Stimulated activated CD4-positive, alpha-beta T cell treated with anti-CD3 and anti-CD28 coated beads, Interleukin-4, amount 100 ng/mL, for 48 hours (primary cell): Measurements from ENCODE around the gene SEZ6L2.
"Not testable (repeated sequence)": the region's sequence is repeated elsewhere in the genome, so short reads cannot be mapped to it uniquely, and the experiment has no call there.

Experiments used
- DNase-seq, 2 donors: peaks; one replicate each; pipeline ENCODE4 v3.0.0-alpha.2; 2020; ENCODE audit warnings: low read depth in 2 of 2

The SEZ6L2 gene

GRCh38 chr16:29899516-29900101, at the start of gene SEZ6L2:
Gene SEZ6L2, minus strand, starts transcription at chr16:29899550. Its CDS starts 531 bp downstream, at chr16:29899019.
- DNase-seq = peak; percentile 65 to 77

GRCh38 chr16:29947897-29948296, 48.5 kb upstream of the SEZ6L2 start:
- DNase-seq = no peak

DNA sequence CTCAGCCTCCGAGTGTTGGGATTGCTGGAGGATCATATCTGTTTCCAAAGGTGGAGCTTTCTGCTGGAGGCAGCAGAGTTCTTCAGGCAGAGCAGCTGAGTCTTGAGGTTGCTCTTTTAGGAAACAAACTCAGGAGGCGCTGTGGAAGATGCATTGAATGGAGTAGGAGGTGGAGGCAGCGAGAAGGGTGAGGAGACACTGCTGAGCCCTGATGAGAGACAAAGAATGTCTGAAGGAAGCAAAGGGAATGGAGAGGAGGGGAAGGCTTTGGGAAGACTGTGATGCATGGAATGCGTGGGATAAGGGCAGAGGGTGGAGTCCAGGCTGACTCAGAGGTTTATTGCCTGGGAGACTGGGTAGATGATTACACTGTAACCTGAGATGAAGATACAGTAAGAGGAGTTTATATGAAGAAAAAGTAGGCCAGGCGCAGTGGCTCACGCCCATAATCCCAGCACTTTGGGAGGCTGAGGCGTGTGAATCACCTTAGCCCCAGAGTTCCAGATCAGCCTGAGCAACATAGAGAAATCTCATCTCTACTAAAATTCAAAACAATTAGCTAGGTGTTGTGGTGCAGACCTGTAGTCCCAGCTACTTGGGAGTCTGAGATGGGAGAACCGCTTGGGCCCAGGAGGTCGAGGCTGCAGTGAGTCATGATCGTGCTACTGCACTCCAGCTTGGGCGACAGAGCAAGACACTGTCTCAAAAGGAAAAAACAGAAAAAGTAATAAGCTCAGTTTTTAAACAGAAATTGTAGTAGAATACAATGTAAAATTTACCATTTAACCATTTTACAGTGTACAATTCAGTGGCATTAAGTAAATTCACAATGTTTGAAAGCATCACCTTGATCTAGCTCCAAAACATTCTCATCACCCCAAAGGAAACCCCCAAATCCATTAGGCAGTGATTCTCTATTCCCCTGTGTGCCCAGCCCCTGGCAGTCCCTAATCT, 44.8 kb upstream of the SEZ6L2 start:
- no peak for DNase-seq

DNA sequence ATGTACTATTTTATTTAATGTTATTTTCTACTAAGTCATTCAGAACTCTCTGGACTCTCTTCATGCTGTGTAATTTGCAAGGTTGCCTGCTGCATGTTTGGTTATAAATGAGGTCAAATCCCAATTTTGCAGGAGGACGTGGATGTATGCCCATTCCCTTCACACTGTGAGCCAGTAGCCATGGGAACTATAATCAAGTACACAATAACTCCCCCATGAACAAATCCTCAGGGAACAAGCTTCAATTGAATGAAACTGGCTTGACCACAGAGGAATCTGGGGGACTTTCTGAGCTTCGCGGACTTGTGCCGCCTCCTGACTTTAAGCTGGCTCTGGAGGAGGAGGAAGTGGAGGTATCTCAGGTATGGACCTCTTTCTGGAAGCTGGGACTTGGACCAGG, 41.3 kb upstream of the SEZ6L2 start:
- no peak for DNase-seq

GRCh38 chr16:29931750-29932149, 32.4 kb upstream of the SEZ6L2 start:
- not testable (repeated sequence) for DNase-seq

DNA sequence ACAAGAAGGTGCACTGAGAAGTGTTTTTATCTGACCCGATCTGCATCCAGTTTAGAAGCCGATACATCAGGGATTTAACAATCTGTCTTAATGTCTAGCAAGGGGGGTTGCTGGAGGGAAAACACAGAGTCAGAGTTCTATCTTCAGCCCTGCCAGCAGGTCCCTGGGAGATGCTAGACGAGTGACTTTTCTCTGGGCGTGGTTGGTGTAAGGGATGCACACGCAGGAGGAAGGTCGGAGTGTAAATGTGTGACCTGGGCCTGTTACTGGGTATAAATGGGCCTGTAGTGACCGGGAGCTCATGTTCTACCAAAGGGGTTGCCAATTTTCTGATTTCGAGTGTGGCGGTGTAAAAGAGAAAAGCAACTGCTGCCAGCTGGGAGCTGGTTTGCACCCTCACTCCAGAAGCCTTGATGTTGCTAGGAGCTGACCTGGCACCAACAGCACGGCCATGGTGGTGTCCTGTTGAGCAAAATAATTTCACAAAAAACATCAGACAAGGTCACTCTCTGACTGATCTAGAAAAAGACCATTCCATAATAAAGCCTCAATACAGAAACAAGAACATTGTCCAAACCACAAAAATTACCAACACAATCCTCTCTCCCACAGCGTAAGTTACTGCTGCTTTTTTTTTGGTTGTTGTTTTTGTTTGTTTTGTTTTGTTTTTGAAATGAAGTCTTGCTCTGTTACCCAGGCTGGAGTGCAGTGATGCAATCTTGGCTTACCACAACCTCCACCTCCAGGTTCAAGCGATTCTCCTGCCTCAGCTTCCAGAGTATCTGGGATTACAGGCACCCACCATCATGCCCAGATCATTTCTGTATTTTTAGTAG, 27.9 kb upstream of the SEZ6L2 start:
- DNase-seq = no peak

DNA sequence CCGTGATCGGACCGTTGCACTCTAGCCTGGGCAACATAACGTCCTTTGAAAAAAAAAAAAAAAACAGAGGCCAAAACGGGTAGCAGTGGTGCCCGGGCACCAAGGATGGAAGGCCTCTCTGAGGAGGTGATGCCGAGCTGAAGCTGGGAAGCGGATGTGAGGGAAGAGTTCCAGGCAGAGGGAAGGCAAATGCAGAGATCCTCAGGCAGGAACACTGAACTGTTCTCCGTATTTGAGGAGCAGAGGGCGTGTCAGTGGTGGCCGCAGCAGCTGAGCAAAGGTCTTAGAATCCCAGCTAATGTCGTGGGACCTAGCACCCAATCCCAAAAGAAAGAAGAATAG, 27.3 kb upstream of the SEZ6L2 start:
- no peak for DNase-seq

- DNase-seq = peak; percentile 71 to 82
Observed at GRCh38 chr16:29925781-29926710, 26.7 kb upstream of the SEZ6L2 start, which contains the start of gene KCTD13. Gene KCTD13, minus strand, starts transcription at chr16:29926226. Its CDS starts 193 bp downstream, at chr16:29926033.

DNA sequence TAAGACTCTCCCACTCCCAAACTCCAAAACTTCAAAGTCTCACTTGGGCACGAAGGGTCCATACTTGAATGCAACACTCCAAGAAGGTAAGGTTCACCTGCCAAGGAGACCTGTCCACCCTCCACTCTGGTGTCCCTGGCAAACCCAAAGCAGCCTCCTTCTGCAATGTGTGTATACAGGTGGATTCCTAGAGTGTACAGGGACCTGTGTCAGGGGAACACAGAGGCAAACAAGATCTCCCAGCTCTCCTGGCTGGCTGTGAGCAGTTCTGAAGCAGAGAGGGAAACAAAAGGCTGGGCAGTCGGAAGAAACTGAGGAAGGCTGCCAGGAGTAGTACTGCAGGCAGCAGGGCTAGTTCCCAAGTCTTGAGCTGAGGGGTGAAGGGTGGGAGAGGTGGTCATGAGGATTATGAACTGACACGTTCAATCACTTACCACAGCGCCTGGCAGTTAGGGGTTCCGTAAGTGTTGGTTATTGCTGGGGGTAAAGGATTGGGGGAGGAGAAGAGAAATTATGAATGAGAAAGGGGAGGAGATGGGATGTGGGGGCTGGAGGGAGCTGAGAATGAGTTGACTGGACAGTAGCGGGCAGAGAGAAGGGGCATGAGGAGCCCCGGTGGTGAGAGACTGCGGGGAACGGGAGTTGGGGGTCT, 25.9 kb upstream of the SEZ6L2 start:
- DNase-seq = no peak

DNA sequence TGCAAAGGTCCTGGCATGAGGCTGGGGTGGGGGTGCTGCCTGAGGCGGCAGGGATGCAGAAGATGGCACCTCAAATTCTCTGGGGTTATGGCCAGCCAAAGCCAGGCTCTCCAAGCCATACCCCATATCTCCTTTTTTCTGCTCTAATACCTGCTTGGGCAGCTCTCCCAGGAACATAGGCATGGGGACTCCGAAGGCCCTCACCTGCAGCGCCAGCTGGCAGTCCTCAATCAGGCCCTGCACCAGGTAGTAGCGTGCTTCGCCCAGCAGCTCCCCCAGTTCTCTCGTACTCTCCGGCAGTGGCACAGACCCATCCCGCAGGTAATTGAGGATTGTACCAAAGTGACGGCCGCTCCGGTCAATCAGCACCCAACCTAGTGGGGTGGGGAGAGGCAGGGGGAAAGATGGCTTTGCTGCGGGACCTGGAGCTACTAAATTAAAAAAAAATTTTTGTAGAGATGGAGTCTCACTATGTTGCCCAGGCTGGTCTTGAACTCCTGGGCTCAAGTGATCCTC, 23.7 kb upstream of the SEZ6L2 start:
- no peak for DNase-seq

GRCh38 chr16:29922326-29922725, 23.0 kb upstream of the SEZ6L2 start:
- no peak for DNase-seq

DNA sequence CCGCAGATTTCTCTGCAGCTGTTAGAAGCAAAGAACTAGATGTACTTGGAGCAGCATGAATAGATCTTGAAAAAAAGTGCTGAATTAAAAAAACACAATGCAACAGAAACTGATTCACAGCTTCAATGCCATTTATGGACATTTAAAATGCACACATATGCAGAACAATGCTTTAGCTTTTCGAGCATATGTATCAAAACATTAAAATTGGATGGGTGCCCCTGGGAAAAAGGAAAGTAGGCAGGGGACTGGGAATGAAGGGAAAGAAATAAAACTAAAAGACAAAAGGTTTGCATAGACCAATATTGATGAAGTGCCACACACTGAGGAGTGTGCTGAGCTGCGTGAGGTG, 21.7 kb upstream of the SEZ6L2 start:
- no peak for DNase-seq

- DNase-seq = no peak
Observed at GRCh38 chr16:29920288-29921033, 21.1 kb upstream of the SEZ6L2 start.

DNA sequence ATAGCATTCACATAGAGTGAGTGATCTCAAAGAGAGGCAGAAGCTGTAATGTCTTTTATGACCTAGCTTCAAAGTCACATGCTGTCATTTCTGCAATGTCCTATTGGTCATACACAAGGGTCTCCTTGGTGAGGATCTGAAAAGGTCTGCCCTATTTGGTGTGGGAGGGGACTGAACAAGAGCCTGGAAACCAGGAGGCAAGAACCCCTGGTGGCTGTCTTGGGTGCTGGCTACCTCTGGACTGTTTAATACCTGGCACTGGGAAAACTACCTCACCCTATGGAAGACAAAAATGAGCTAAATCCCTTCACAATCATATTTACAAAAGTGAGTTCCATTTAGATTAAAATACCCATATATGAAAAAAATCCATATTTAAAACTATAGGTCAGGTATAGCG, 17.6 kb upstream of the SEZ6L2 start:
- DNase-seq = no peak

GRCh38 chr16:29915590-29916247, 16.4 kb upstream of the SEZ6L2 start:
- no peak for DNase-seq

- DNase-seq = no peak
Observed at GRCh38 chr16:29913514-29913913, 14.2 kb upstream of the SEZ6L2 start.

DNA sequence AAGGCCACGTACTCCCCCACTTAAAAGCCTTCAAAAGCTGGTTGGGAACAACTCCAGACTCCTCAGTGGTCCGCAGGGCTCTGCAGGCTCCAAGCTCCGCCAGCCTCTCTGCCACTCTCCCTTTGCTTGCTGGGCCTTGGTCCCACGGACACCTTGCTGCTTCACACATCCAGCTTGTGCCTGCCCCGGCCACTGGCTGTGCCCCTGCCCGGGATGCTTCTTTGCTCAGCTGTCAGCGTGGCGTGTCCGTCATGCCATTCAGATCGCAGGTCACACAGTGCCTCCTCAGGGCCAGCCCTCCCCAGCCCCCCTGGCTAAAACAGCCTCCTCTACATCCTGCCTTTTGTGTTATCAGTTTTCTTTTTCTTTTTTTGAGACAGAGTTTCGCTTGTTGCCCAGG, 12.7 kb upstream of the SEZ6L2 start:
- DNase-seq = no peak

DNA sequence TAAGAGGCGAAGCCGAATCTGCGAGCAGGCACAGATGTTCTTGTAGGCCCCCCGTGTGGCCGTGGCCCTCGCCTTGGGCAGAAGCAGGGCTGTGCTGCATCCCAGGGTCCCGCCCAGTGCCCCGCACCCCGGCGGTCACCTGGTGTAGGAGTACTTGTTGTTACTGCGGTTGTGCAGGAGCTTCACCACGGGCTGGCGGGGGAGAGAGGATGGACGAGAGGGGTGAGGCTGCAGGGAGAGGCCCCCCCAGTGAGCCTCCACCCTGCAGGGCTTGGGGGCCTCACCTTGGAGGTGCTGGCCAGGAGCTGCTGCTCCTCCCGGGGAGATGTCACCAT, 12.3 kb upstream of the SEZ6L2 start:
- DNase-seq = no peak
